DMS153 (cell line): ENCODE data around the gene CCDC116.
"Not testable (repeated sequence)": the region's sequence is repeated elsewhere in the genome, so short reads cannot be mapped to it uniquely, and the experiment has no call there.

Experiments
- DNase-seq: peaks from one replicate; lab custom pipeline; 2025; lab: John Stamatoyannopoulos, UW

The CCDC116 gene

DNA sequence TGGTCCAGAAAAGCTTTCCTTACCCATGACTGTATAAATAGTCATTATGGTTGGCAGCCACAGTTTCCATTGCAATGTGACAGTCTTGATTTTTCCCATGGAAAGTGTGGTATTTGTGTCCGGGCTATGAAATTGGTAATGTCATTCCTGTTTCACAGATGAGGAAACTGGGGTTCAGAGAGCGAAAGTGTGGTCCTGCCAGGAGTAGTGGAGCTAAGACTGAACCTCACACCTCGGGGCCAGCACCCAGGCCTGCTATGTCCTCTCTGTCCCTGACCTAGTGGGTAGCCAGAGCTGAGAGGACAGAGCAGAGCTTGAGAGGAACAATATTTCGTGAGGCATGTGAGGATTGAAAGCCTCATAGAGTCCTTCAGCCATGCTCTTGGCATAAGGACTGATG lies 1.5 kb upstream of the CCDC116 start:
- no peak for DNase-seq

- no peak for DNase-seq
Measured at GRCh38 chr22:21632931-21633330, 371 bp downstream of the CCDC116 start.

GRCh38 chr22:21633481-21633880 lies 921 bp downstream of the CCDC116 start:
- DNase-seq = no peak

GRCh38 chr22:21634081-21634480 lies 1.5 kb downstream of the CCDC116 start:
- no peak for DNase-seq

DNA sequence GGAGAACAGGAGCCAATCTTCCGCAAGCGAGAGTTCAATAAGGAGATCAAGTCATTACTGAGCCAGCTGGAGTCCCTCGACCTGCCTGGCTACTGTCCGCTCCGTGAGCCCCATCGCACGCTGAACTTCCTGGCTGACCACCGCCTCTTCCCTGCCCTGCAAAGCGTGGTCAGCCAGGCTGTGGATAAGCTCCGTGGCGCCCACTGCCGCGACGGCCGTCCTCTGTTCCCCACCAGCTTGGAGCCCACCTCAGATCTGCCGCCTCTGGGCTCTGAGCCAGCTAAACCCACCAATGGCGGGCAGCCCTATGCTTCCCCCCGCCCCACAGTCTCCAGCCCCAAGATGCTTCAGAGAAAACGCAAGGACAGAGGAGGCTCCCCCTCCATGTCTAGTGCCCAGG lies 2.3 kb downstream of the CCDC116 start:
- no peak for DNase-seq

- no peak for DNase-seq
Measured at GRCh38 chr22:21635771-21636510, 3.4 kb downstream of the CCDC116 start.

DNA sequence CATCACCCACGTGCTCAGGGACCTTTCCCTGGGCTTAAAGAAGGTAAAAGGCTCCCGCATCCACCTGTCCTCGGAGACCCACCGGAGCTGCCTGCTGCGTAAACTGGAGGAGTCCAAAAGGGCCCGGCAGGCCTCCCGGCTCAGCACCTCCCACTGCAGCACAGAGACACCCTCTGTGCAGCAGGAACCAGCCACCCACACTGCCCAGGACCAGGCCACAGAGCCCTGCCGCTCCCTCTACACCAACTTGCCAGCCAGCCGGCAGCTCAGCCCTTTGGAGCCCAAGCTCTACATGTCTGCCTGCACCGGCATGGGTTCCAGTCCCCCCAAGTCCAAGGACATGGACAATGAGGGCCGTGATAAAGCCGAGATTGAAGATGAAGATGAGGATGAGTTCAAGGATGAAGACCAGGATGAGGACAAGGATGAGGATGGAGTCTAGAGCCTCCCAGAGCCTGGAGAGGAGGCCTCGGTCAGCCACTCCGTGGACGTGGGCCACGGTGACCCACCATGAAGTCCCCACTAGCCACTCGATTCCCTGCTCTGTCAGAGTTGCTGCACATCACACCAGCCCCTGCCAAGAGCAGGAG lies 4.2 kb downstream of the CCDC116 start:
- DNase-seq = no peak

GRCh38 chr22:21637450-21637849 lies 4.9 kb downstream of the CCDC116 start:
- DNase-seq = not testable (repeated sequence)

GRCh38 chr22:21639359-21639758 lies 6.8 kb downstream of the CCDC116 start:
- DNase-seq = no peak

DNA sequence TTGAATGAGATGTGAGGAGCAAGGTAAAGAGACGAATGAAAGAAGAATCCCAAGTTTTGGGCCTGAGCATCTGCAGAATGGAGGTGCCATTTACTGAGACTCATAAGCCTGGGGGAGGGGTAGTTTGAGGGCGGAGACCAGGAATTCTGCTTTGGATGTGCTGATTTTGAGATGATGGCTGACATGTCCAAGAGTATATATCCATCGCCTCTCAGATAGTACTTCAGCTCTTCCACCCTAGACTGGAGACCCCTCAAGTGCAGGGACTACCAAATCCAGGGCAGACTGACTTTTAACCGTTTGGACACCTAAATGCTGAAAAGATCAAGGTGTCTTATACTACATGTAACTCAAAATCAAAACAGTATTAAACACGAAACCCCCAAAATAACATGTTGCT lies 8.2 kb downstream of the CCDC116 start:
- no peak for DNase-seq

DNA sequence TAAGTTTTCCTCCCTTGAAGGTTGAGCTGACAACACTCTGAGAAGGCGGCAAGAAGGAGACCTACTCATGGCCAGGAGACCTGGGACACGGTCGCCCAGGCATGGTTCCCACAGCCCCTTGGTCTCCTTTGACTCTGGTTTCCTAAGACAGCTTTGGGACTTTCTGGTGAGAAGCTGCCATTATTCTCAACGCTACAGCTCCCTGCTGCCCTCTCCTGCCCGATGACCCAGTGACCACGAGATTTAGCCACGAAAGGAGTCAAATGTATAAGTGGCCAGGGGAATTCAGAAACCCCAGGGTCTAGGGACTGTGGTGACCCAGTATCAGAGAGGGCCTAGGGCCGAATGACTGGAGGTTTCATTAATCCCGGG lies 8.8 kb downstream of the CCDC116 start:
- no peak for DNase-seq

- peak; percentile 97 for DNase-seq
Measured at GRCh38 chr22:21641789-21642583, 9.4 kb downstream of the CCDC116 start, which contains the start of gene SDF2L1. SDF2L1 (plus strand) TSS chr22:21642302; CDS start chr22:21642337, 35 bp downstream.

GRCh38 chr22:21642584-21643448 lies 10.3 kb downstream of the CCDC116 start:
- peak; percentile 36 for DNase-seq

- no peak for DNase-seq
Measured at GRCh38 chr22:21643533-21644357, 11.2 kb downstream of the CCDC116 start.

GRCh38 chr22:21645513-21645912 lies 13.0 kb downstream of the CCDC116 start:
- not testable (repeated sequence) for DNase-seq

- DNase-seq = peak; percentile 58
Measured at GRCh38 chr22:21646608-21647590, 14.3 kb downstream of the CCDC116 start.

DNA sequence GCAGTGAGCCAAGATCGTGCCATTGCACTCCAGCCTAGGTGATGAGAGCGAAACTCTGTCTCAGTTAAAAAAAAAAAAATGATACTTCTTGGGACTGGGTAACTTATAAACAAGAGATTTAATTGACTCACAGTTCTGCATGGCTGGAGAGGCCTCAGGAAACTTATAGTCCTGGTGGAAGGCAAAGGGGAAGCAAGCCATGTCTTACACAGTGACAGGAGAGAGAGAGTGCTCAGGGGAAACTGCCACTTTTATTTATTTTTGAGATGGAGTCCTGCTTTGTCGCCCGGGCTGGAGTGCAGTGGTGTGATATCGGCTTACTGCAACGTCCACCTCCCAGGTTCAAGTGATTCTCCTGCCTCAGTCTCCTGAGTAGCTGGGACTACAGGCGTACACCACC lies 17.7 kb downstream of the CCDC116 start:
- DNase-seq = no peak

DNA sequence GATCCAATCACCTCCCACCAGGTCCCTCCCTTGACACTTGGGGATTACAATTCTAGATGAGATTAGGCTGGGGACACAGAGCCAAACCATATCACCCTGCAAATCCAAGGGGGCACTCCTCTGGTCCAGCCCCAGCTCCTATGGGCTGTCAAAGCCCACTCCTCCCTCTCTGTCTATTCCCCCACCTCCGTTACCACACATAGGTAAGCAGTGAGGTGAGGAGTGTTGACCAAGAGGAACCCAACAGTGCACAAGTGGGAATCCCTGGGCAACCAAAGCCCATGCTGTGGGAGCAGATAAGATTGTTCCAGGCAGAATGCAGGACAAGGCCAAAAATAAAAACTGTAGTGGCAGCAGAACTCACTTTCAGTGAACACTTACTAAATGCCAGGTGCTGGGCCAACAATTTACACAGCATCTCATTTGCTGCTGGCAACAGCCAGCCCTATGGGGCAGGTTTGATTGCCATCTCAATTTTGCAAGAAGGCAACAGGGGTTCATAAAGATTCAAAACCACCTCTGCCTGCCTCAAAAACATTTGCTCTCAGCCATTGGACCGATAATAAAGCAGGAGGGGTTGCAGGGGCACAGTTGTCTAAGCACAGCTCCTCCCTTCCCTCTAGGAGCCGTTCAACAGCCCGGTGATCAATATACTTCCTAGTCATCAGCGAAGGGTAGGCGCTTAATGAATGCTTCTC lies 18.4 kb downstream of the CCDC116 start:
- DNase-seq = no peak

DNA sequence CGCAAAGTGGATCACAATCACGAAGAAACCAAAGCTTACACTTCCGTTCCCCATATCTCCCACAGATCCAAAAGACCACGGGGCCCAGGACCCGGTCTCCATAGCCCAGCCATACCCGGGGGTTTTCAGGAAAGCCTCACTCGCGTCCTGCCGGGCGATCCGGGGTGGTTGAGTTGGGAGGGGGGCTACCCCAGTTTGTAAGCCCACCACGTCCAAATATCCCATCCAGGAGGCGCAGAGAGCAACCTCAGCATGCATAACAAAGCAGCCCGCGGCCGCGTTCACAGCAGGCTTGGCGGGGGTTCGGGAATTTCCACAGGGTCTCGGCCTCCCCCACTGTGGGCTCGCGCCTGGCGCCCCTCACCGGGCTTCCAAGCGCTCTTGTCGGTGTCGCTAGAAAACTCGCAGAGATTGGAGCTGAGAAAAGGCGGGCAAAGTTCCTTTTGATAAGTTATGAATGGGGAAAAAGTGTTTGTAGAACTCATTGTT lies 19.0 kb downstream of the CCDC116 start:
- no peak for DNase-seq
